Panc1 (cell line): Measurements from ENCODE around the gene FIP1L1. TPM values are rescaled to one million over a fixed set of nuclear protein-coding genes. Genes with fewer than 3 reads are reported as not detected.

Source experiments
- ATAC-seq: fragments of 200-7000 bp; cut with Tn5 transposase; 2 replicates; pipeline ENCODE4 v1.9.1; 2020; ENCODE audit warnings: mild to moderate bottlenecking, moderate library complexity
- BruUV-seq: library from RNA; stranded (reverse); fragments of 400-500 nt; replicated peaks from 2 replicates; lab custom pipeline; 2021; lab: Mats Ljungman, UMichigan
- CTCF ChIA-PET: fragments of 300-600 bp; sonication (Branson Sonifier 250); formaldehyde crosslinking; loops from one replicate; lab custom pipeline; 2022; ENCODE audit warnings: antibody characterized with exemption; lab: Charles Lee
- POLR2A ChIA-PET: fragments of 300-600 bp; sonication (Branson Sonifier 250); formaldehyde crosslinking; loops from one replicate; lab custom pipeline; 2022; ENCODE audit warnings: antibody characterized with exemption; lab: Charles Lee
- DNase-seq: peaks from one replicate; pipeline ENCODE4 v3.0.0-alpha.2; 2010; ENCODE audit warnings: low read depth, low spot score
- H3K27ac ChIP-seq: 2 replicates; pipeline ENCODE4 v1.5.1; 2011; ENCODE audit warnings: mild to moderate bottlenecking, low read length, inconsistent platforms
- H3K27me3 ChIP-seq: fragments of 200-500 bp; sonication (Bioruptor generic); 2 replicates; pipeline ENCODE4 v1.6.0; 2014; ENCODE audit warnings: low read length, inconsistent platforms; ENCODE audit not compliant: control insufficient read depth, insufficient read depth
- H3K36me3 ChIP-seq: fragments of 200-500 bp; sonication (Bioruptor generic); 2 replicates; pipeline ENCODE4 v1.5.1; 2014; ENCODE audit warnings: inconsistent platforms, mild to moderate bottlenecking, low read length, moderate library complexity; ENCODE audit not compliant: control insufficient read depth, insufficient read depth
- H3K4me1 ChIP-seq: 2 replicates; pipeline ENCODE4 v1.5.1; 2011; ENCODE audit warnings: inconsistent platforms, mild to moderate bottlenecking, low read length, moderate library complexity; ENCODE audit not compliant: control insufficient read depth, insufficient read depth
- H3K4me3 ChIP-seq, 2 experiments: 2 replicates each; pipeline ENCODE4 v1.5.1; 2011 to 2012; ENCODE audit warnings: low read depth in 2 of 2, low read length in 2 of 2, mild to moderate bottlenecking in 2 of 2, inconsistent platforms in 1 of 2, moderate library complexity in 1 of 2
- H3K9me3 ChIP-seq: fragments of 200-500 bp; sonication (Bioruptor generic); 2 replicates; pipeline ENCODE4 v1.5.1; 2014; ENCODE audit warnings: low read depth, mild to moderate bottlenecking, inconsistent platforms, low read length, moderate library complexity; ENCODE audit not compliant: control insufficient read depth, insufficient read depth
- CTCF ChIP-seq: fragments of 450-650 bp; IDR thresholded peaks from 2 replicates; pipeline ENCODE4 v1.5.1; 2017; ENCODE audit warnings: mild to moderate bottlenecking
- POLR2AphosphoS5 ChIP-seq: IDR thresholded peaks from 2 replicates; pipeline ENCODE4 v1.6.1; 2012; ENCODE audit warnings: mild to moderate bottlenecking, low read depth, low read length, moderate library complexity
- REST ChIP-seq, 2 experiments: IDR thresholded peaks; 2 replicates each; pipeline ENCODE4 v1.6.1; 2011 to 2012; ENCODE audit warnings: low read depth in 2 of 2, control low read depth in 1 of 2, low read length in 1 of 2, mild to moderate bottlenecking in 1 of 2, moderate library complexity in 1 of 2; ENCODE audit not compliant: insufficient read depth in 1 of 2
- SIN3A ChIP-seq: IDR thresholded peaks from 2 replicates; pipeline ENCODE4 v1.6.1; 2012; ENCODE audit warnings: low read depth, mild to moderate bottlenecking, low read length, moderate library complexity, borderline replicate concordance; ENCODE audit not compliant: insufficient read depth
- TCF7L2 ChIP-seq: IDR thresholded peaks from 2 replicates; pipeline ENCODE4 v1.6.1; 2011; ENCODE audit warnings: mild to moderate bottlenecking, low read depth, low read length, inconsistent platforms
- in situ Hi-C: cut with HindIII; loops from 2 replicates; pipeline ENCODE4 v1.10.0; 2016; ENCODE audit warnings: low sequenced_read_pairs, low pct_unique_long_range_greater_than_20kb
- intact Hi-C: fragments of 100-400 bp; cut with micrococcal nuclease; formaldehyde crosslinking; loops from one replicate; pipeline ENCODE4 v1.10.0; 2022; ENCODE audit not compliant: unreplicated experiment
- total RNA-seq: library from RNA; stranded (reverse); gene quantifications from one replicate; pipeline ENCODE4 v1.2.1, GENCODE V29; 2021; ENCODE audit not compliant: unreplicated experiment

The FIP1L1 gene
- total RNA-seq, 1 experiment from 2014 or later = 35.5 TPM

- intact Hi-C loops (no loop called here), in situ Hi-C loops (no loop called here)
- no peaks in the 10 kb centered on the region for H3K9me3 ChIP-seq
- DNase-seq (no peak), ATAC-seq (no peak)
- TF ChIP-seq REST (IDR thresholded peaks at IDR 0.05; ENCODE audit: insufficient read depth in 1 of 2, low read depth in 2 of 2, low read length in 1 of 2) (no peak), POLR2AphosphoS5 (no peak), TCF7L2 (no peak), SIN3A (no peak)
- BruUV-seq = no TSS peak
- ChIA-PET CTCF (no interaction called here), POLR2A (no interaction called here)
- peaks cover 4% of the 10 kb centered on the region; the same call in 1 of the 2 replicates for H3K36me3 ChIP-seq
- no peaks in the 10 kb centered on the region for H3K27me3 ChIP-seq
- H3K4me1 ChIP-seq = no peaks in the 10 kb centered on the region
- no peak overlapping the region for H3K4me3 ChIP-seq
- H3K27ac ChIP-seq = no peak overlapping the region
Observed at GRCh38 chr4:53455766-53456165, 78.3 kb downstream of the FIP1L1 start.

- DNase-seq (no peak), ATAC-seq (no peak)
- BruUV-seq = no TSS peak
- Histone ChIP-seq H3K4me3 (no peak overlapping the region), H3K27me3 (no peaks in the 10 kb centered on the region), H3K9me3 (no peaks in the 10 kb centered on the region), H3K36me3 (peaks cover 7% of the 10 kb centered on the region; the same call in 1 of the 2 replicates), H3K4me1 (no peaks in the 10 kb centered on the region), H3K27ac (no peak overlapping the region)
- ChIA-PET POLR2A (no interaction called here), CTCF (no interaction called here)
- intact Hi-C loops (no loop called here), in situ Hi-C loops (no loop called here)
- TF ChIP-seq SIN3A (no peak), REST (IDR thresholded peaks at IDR 0.05; ENCODE audit: insufficient read depth in 1 of 2, low read depth in 2 of 2, low read length in 1 of 2) (no peak), POLR2AphosphoS5 (no peak), CTCF (no peak), TCF7L2 (no peak)
Observed at GRCh38 chr4:53456178-53456577, 78.7 kb downstream of the FIP1L1 start.
